Glomerular endothelial cell (primary cell): ENCODE measurements around the gene SRPK2. TPM values are rescaled to one million over a fixed set of nuclear protein-coding genes. Genes with fewer than 3 reads are reported as not detected.
"Not testable (repeated sequence)": the region's sequence is repeated elsewhere in the genome, so short reads cannot be mapped to it uniquely, and the experiment has no call there.

ENCODE experiments used
- DNase-seq: peaks from one replicate; pipeline ENCODE4 v3.0.0-alpha.2; 2011; ENCODE audit warnings: low read depth, low spot score; ENCODE audit errors: extremely low read depth
- total RNA-seq: library from RNA; depleted of rRNA; stranded (reverse); fragments of >200 nt; gene quantifications from 2 replicates; pipeline ENCODE4 v1.2.3, GENCODE V29; 2015

The SRPK2 gene
- total RNA-seq, result 44.4 and 59.6 TPM in 2 replicates

- DNase-seq, result no peak
Observed at GRCh38 chr7:105388356-105389087, at the start of gene SRPK2. SRPK2 (minus strand) TSS chr7:105388921.

GRCh38 chr7:105438254-105438653, 49.5 kb upstream of the SRPK2 start:
- DNase-seq, result no peak

GRCh38 chr7:105437356-105437755, 48.6 kb upstream of the SRPK2 start:
- not testable (repeated sequence) for DNase-seq

- no peak for DNase-seq
Observed at GRCh38 chr7:105429746-105430612, 41.3 kb upstream of the SRPK2 start.

- DNase-seq, result no peak
Observed at GRCh38 chr7:105426606-105427146, 38.0 kb upstream of the SRPK2 start.

DNA sequence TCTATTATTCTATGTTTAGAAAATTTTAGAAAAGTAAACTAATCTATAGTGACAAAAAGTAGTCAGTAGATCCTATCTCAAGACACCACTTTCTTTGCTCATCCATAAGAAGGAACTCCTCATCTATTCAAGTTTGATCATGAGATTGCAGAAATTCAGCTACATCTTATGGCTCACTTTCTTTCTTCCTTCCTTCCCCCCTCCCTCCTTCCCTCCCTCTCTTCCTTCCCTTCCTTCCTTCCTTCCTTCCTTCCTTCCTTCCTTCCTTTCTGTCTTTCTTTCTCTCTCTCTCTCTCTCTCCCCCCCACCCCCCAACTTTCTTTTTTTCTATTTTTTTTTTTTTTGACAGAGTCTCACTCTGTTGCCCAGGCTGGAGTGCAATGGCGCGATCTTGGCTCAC, 35.3 kb upstream of the SRPK2 start:
- no peak for DNase-seq

- DNase-seq, result no peak
Observed at GRCh38 chr7:105413887-105414437, 25.2 kb upstream of the SRPK2 start.

- DNase-seq, result not testable (repeated sequence)
Observed at GRCh38 chr7:105410774-105411173, 22.1 kb upstream of the SRPK2 start.

GRCh38 chr7:105409775-105410174, 21.1 kb upstream of the SRPK2 start:
- DNase-seq, result not testable (repeated sequence)

GRCh38 chr7:105408791-105409410, 20.2 kb upstream of the SRPK2 start:
- DNase-seq, result no peak

DNA sequence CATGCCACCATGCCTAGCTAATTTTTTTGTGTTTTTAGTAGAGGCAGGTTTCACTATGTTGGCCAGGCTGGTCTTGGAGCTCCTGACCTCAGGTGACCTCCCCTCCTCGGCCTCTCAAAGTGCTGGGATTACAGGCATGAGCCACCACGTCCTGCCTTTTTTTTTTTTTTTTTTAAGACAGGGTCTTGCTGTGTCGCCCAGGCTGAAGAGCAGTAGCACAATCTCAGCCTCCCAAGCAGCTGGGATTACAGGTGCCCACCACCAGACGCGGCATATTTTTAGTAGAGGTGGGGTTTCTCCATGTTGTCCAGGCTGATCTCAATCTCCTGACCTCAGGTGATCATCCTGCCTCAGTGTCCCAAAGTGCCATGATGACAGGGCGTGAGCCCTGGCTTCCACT, 14.4 kb upstream of the SRPK2 start:
- DNase-seq, result no peak

GRCh38 chr7:105402221-105403095, 13.7 kb upstream of the SRPK2 start:
- no peak for DNase-seq

DNA sequence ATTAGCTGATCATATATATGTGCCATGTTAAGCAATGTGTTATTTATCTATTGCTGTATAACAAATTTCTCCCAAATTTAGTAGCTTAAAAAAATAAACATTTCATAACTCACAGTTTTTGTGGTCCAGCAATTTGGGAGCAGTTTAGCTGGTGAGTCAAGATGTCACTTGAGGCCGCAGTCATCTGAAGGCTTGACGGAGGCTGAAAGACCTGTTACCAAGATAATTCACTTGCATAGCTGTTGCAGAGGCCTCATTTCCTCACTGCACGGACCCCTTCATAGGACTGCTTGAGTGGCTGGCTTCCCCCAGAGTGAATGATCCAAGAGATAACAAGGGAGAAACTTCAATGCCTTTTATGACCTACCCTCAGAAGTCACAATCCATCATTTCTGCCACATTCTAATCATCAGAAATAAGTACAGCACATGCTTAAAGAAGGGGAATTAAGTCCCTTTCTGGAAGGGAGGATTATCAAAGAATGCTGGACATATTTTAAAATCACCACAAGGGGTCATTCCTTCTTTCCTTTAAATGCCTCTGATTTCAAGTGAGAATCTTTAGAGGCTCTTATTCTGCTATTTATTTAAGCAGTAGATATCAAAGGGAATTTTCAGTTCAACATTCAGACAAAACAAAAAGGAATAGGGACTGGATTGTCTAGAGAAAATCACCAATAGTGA, 10.5 kb upstream of the SRPK2 start:
- no peak for DNase-seq

GRCh38 chr7:105396566-105396965, 7.8 kb upstream of the SRPK2 start:
- no peak for DNase-seq

- DNase-seq, result no peak
Observed at GRCh38 chr7:105391429-105391828, 2.7 kb upstream of the SRPK2 start.

DNA sequence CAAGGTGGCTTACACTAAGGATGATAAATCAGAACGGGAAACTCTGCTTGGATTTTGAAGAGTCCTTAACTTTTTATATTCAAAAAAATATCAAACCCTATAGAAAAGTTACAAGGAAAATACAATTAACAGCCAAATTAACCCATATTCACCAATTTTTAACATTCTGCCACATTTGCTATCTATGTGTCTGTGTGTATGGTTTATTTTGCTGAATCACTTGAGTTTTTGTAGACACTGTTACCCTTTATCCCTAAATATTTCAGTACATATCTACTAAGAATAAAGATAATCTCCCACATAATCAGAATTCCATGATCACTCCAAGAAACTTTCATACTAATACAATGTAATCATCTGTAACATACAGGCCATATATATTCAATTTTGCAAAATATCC, 1.2 kb upstream of the SRPK2 start:
- no peak for DNase-seq

DNA sequence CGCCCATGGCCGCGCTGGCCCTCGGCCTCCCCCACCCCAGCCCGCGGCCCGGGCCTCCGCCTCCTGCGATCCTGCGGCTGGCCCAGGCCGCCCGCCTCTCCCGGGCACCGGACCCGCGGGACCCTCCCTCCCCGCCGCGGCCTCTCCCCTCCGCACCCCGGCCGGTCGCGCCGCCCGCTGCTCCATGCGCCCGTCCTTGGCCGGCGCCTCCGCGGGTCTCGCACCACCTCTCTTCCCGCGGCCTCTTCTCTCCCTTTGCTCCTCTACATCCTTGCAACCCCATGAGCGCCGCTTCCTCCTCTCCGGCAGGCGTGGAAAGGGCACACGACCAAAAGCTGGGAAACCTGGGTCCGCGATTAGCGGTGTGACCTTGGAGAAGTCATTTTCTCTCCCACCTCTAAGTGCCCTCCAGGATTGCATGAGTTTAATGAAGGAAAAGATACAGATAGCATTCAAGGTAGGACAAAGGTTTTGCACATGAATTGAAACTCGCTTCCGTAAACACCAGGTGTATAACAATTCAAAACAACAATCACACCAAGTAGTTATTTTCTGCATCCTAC, 448 bp upstream of the SRPK2 start:
- no peak for DNase-seq

DNA sequence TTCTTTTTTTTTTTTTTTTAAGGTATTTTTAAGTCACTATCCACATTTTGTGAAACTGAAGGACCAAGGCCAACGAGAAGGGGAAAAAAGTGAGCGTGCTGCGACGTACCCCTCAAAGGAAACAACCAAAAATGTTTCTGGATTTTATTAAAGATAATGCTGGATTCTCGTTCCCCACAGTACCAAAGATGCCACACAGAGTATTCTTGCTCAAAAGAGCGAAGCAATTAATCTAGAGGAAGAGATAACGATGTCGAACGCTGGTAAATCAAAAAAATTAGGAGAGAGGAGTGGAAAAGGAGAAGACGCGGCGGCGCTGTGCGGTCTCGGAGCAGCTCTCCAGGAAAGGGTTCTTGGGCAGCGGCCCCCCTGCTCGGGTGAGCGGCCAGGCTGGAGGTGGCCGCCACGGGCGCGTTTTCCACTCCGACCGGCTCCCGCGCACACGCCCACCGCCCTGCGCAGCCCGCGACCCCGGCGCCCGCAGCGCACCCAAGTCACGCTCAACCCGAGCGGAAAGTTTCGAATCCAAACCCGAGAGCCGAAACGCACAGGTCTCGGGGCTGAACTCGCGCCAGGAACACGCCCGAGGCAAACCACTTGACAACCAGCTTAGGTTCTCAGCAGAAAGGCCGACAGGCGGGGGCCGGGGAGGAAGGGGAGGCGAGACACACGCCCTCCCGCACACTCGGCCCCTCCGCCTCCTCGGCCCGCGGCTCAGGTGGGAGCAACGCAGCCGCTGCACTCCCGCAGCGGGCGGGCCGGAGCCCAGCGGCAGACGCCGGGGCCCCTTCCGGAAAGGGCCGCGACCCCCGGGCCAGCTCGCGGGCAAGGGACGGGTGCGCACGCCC, 989 bp downstream of the SRPK2 start:
- no peak for DNase-seq
